CD4-positive, alpha-beta T cell treated with Interleukin-2 at 100 ng/mL for 4 hours (primary cell): Measurements from ENCODE around the gene RAD51C.
"Not testable (repeated sequence)": the region's sequence is repeated elsewhere in the genome, so short reads cannot be mapped to it uniquely, and the experiment has no call there.

ENCODE experiments used
- DNase-seq: peaks from one replicate; pipeline ENCODE4 v3.0.0-alpha.2; 2020; ENCODE audit warnings: low spot score

RAD51C gene

DNA sequence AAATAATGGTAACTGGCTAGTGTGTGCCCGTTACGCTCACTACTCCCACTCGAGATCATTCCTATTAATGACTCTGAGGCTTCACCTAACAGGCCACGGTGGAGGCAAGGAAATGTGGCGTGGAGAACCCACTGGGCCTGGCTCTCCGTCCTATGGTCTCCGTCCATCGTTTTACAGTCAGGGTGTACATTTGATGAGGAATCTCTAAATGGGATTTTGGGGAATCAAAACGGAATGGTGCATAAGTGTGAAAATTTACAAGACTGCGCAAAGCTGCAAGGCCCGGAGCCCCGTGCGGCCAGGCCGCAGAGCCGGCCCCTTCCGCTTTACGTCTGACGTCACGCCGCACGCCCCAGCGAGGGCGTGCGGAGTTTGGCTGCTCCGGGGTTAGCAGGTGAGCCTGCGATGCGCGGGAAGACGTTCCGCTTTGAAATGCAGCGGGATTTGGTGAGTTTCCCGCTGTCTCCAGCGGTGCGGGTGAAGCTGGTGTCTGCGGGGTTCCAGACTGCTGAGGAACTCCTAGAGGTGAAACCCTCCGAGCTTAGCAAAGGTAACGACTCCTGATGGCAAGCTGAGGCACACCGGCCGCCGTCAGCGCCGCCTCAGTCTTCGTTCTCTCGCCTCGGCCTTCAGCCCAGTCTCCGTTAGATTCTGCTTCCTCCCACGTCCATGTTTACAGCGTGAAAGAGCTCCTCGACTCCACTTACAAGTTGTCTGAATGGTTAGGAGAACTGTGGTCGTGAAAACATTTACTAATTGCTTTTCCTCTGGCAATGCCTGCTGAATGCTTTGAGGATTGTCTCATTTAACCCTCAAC, at the start of gene RAD51C:
TSS of gene RAD51C (plus strand) at position 364 of the 817 bp plus-strand sequence. CDS start at position 406, 42 bp downstream.
- peak; percentile 88 for DNase-seq

DNA sequence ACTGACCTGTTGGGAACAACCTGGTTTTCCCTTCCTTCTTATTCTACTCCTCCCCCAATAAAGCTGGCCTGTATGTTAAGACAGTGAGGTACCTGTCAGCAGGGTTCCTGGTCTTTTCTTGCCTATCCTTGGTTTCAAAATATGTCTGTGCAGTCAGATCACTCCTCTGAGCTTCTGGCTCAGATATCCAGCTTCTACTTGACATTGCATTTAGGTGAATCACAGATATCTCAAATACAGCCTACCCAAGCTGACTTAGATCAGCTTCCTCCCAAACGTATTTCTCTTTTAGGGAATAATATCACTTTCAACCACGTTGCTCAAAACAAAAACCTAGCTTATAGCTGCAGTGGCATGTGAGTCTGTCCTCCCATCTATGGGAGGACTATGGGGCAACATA, 49.3 kb upstream of the RAD51C start:
- DNase-seq, result no peak

DNA sequence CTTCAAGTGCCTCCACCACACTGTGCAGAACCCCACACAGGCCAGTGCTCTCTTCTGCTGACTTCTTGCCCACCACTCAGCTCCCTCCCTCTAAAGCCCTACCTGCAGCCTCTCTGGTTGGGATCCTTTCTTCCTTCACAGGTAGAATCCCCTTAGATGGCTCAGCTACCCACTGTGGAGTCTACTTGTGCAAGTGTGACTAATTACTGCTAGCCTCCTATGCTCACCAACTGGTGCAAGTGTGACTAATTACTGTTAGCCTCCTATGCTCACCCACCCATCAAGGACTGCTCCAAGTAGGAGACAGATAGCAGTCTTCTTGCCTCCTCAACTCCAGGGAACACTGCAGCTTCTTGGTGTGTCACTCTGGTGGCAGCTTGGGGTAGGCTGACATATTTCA, 44.2 kb upstream of the RAD51C start:
- DNase-seq, result no peak

DNA sequence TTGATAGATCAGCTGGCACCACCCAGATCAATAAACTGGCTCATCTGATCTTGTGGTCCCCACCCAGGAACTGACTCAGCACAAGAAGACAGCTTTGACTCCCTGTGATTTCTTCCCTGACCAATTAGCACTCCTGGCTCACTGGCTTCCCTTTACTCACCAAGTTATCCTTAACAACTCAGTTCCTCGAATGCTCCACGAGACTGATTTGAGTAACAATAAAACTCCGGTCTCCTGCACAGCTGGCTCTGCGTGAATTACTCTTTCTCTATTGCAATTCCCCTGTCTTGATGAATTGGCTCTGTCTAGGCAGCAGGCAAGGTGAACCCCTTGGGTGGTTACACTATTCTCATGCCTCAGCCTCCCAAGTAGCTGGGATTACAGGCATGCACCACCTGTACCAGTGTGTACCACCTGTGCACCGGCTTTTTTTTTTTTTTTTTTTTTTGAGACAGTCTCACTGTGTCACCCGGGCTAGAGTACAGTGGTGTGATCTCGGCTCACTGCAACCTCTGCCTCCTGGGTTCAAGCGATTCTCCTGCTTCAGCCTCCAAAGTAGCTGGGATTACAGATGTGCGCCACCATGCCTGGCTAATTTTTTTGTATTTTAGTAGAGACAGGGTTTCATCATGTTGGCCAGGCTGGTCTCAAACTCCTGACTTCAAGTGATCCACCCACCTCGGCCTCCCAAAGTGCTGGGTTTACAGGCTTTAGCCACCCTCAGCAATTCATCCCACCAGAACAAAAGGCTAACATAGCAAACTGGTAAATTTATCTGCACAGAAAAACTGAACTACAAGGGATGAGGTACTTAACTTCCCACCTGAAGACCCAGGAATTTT, 34.2 kb upstream of the RAD51C start:
- DNase-seq, result peak; percentile 22

DNA sequence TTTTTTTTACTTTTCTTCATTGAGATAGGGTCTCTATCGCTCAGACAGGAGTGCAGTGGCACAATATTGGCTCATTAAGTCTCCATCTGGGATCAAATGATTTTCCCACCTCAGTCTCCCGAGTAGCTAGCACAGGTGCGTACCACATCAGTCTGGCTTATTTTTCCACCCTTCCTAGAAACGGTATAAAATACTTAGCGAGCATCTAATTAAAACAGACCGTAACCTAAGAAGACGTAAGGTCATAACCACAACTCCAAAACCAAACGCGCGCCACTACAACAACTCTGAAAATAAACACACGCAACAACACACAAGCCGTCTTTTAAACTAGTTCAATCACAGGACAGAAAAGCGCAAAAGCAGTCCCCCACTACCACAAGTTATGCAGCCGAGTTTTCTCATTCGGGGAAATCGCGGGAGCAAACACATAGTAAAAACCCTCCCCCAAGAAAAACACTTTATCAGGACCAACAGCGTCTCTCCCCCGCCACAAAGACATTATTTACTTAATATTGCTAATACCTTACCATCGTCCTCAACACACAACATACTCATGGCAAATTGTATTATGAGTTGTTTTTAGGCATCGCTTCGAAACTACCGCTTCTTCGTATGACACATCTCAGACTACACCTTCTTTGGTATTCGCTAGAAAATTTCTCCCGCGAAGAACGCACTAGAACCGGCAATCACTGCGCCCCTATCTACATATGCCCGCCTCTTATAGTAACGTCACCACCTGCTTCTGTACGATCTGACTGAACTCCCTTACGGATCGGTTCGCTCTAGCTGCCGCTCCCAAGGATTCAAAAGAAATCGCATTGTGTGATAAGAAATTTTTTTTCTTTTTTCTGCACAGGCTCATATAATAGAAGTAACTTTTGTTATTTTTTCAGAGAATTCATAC, 33.3 kb upstream of the RAD51C start:
- DNase-seq, result peak; percentile 87

DNA sequence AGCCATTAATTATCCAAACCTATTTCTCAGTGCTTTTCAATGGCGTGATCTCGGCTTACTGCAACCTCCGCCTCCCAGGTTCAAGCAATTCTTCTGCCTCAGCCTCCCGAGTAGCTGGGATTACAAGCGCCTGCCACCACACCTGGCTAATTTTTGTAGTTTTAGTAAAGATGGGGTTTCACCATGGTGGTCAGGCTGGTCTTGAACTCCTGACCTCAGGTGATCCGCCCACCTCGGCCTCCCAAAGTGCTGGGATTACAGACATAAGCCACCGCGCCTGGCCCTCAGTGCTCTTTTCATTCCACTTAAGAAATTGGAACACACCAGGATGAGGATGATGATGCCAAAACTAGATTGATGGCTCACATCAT, 32.7 kb upstream of the RAD51C start:
- DNase-seq, result not testable (repeated sequence)

DNA sequence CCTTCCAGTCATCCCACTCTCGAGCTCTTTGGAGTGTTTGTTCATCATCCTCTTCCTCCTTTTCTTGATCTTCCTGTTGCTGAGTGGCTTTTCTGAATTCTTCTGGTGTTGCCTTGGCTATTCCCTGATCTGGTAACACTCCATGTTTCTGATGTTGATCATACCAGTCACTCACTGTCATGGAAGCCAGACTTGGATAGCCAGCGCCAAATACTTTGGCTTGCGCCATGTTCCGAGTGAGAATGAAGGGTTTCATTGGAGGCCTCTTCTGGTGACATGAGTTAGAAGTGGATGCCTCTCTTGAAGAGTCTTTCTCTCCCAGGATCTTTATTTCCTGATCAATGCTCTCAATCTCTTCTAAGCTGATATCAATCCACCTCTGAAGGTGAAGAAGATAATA, 31.8 kb upstream of the RAD51C start:
- DNase-seq, result no peak

DNA sequence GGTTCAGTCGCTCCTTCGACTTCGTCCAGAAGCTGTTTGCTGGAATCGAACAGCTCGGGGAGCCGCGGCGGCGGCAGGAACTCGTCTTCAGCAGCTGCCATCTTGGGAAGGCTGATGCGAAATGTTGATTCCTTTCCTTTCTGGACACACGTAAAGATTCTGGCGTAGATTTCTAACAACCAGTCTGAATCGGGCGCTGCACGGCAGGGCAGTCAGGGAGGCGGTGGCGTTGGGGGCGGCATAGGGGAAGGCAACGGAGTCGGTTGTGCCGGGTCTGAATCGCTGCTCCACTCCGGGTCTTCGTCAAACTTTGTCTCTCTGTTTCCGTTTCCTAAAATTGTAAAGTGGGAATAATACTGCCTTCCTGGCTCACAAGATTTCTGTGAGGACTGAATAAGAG, 30.9 kb upstream of the RAD51C start:
- DNase-seq, result no peak

DNA sequence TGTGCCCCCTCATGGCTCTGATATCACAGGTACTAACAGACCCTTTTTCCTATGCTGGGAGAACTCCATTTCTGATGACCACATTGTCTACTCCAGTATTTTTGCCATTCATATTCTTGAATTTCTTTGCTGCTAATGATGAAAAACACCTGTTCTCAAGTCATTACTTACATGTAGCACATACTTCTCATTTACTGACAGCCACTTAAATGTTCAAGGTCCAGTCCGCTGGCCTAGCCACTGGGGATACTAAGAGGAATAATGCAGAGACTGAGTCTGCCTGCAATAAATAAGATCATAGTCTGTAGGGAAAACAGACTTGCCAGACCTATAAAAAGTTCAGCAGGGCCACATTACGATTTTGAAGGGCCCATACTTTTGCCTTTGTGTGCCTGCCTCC, 28.1 kb upstream of the RAD51C start:
- DNase-seq, result no peak

DNA sequence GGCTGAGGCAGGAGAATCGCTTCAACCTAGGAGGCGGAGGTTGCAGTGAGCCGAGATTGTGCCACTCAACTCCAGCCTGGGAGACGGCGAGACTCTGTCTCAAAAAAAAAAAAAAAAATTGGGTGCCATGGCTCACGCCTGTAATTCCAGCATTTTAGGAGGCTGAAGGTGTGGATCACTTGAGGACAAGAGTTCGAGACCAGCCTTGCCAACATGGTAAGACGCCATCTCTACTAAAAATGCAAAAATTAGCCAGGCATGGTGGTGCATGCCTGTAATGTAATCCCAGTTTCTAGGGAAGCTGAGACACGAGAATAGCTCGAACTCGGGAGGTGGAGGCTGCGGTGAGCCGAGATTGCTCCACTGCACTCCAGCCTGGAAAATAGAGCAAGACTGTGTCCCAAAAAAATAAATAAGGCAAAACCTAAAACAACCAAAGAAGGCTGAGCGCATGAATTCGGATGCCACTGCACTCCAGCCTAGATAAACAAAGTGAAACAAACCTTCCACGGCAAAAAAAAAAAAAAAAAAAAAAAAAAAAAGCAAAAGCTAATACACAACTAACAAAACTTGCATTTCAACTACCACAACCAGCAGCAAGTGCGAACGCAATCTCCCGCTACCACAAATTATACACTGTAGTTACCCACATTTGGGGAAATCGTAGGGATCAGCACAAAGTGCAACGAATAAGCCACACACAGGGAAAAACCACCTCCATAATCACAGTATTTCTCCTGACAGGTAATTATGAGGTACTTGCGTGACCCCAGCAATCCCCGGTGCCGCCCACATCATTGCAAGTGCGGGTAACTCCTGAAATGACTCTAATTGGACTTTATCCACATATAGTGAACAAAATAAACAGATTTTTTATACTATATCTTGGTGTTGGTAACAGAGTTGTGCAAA, 26.2 kb upstream of the RAD51C start:
- no peak for DNase-seq

DNA sequence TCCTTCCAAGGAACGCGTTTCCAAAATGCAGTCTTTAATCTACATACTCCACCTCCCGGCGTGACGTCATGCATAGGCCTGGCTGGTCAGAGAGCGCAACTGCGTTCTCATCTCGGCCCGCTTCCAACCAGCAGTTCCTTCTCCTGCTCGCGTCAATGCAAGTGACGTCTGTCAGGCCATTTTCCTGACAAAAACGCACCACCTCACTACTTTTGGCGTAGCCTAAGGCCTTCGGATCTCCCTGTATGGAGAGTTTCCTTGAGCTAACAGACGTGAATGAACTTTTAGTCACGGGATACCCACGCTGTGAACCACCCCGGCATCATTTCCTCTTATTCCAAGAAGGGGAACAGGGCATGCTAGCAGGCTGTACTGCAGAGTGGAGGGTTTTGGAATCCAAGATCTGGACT, 25.5 kb upstream of the RAD51C start:
- peak; percentile 16 for DNase-seq

DNA sequence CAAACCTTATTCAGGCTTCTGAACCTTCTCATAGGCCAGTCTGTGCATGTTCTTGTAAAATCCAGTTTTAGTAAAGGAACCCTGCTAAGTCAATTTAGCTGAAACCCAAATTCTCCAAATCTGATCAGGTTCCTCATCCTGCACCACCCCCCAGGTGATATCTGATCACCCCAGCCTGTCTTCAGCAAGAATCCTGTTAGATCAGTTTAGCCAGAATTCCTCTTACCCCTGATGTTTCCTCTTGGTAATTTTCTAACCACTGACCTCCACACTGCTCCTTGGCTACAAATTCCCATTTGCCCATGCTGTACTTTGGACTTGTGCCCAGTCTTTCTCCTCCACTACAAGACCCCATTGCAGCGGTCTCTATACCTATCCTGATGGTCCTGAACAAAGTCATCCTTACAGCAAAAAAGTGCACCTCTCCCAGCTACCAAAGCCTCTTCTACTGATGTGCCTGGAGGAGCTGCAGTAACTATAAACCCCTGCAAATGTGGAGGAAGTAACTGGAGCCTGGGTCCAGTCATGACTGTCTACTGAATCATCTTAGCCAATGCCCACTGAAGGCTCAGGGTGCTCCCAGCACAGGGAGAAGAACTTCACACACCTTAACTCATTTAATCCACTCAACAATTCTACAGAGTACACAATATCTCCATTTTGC, 24.3 kb upstream of the RAD51C start:
- no peak for DNase-seq

DNA sequence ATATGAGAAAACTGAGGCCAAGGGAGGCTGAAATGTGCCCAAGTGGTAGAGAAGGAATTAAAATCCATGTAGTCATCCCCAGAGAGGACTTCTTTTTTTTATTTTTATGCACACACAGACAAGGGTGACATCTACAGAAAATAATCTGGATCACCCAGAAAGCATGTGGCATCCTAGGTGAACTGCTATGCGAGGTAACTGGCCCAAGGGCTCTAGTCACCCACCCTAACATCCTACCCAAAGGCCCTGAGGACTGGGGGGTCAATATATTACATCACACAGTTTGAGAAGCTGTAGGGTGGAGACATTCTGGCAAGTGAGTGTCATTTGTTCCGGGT, 23.8 kb upstream of the RAD51C start:
- DNase-seq, result no peak

DNA sequence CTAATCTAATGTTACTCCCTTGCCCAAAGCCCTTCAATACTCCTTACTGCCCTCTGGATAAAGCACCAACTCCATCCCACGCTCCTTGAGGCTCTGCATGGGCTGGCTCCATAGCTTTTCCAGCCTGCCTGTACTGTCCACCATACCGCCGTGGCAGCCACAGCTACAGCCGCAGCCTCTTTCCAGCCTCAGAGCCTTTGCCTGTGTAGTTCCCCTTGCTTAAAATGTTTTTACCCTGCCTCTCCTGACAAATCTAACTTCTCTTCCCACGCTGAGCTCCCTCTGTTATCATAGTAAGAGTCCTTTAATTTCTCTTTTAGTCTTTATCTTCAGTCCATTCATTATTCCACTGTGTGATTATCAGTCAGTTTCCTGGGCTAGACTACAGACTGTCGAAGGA, 22.5 kb upstream of the RAD51C start:
- no peak for DNase-seq

DNA sequence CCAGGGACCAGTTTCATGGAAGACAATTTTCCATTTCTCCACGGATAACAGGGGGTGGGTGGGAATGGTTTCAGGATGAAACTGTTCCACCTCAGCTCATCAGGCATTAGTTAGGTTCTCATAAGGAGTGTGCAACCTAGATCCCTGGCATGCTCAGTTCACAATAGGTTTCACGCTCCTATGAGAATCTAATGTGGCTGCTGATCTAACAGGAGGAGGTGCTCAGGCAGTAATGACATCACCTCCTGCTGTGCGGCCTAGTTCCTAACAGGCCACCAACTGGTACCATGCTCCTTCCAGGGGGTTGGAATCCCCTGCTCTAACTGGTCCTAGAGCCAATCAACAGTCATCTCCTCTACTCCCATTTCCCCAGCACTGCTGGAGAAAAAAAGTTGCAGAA, 20.4 kb upstream of the RAD51C start:
- DNase-seq, result no peak

DNA sequence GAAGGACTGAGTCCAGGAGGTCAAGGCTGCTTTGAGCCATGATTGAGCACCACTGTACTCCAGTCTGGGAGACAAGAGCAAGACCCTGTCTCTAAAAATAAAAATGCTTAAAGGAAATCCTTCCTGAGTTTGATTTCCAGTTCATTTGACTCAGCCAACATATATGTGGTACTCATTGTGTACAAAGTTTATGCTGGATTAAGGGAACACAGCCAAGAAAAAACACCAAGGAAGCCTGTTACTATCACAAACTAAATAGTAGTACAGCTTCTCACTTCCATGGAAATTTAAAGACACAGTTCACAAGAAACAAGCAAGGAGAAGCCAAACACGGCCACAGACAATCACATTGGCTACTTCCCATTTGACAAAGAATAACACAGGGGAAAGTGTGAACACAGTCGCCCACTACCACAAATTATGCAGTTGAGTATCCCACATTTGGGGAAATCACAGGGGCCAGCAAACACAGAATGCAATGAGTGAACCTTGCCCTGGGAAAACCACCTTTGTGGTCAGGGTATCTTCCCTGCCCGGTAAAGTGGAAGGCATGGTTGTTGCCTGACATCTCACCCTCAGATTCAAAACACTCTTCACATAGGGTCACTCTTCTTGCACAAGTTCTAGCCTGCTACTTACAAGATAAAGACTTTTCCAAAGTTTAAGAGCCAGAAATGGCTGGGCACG, 15.1 kb upstream of the RAD51C start:
- DNase-seq, result no peak

DNA sequence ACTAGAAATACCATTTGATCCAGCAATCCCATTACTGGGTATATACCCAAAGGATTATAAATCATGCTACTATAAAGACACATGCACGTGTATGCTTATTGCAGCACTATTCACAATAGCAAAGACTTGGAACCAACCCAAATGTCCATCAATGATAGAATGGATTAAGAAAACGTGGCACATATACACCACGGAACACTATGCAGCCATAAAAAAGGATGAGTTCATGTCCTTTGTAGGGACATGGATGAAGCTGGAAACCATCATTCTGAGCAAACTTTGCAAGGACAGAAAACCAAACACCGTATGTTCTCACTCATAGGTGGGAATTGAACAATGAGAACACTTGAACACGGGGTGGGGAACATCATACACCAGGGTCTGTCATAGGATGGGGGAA, 14.1 kb upstream of the RAD51C start:
- not testable (repeated sequence) for DNase-seq

DNA sequence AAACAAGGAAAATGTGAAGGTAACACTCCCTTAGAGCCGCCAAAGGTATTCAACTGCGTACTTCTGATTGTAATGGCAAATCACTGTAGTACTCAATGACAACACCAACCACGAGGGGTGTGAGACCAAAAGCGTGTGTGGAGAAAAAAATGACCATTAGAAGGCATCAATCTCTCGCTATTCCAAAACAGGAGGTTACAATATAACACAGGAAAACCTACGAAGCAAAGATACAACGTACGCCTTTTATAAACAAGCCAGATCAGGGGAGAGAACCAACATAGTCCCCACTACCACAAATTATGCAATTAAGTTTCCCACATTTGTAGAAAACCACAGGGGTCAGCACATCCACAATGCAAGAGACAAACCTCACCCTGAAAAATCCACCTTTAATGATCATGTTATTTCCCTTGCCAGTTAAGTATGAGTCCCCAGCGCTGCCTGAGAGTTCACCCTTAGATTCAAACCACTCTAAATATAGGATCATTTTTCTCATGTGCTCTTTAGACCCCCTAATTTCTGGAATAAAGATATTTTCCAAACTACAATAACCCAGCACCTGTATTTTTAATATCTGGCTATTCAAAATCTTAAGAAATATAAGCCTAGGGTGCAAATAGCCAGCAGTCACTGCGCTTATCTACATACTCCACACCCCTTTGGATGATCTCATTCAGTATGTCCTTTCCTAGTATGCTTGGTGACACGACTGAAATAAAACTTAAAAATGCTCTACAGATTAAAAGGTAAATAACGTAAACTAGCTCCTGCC, 13.0 kb upstream of the RAD51C start:
- DNase-seq, result no peak

DNA sequence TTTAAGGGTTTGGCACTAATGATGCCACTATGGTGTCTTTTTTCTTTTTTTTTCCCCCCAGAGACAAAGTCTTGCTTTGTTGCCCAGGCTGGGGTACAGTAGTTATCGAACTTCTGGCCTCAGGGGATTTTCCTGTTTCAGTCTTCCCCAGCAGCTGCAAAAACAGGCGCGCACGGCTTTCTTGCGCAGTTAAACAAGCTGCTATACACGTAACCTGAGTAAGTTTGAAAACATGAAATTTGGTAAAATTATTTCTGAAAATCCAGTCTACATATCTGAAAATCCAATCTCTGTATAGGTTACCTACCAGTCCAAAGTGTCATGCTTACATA, 12.4 kb upstream of the RAD51C start:
- no peak for DNase-seq

DNA sequence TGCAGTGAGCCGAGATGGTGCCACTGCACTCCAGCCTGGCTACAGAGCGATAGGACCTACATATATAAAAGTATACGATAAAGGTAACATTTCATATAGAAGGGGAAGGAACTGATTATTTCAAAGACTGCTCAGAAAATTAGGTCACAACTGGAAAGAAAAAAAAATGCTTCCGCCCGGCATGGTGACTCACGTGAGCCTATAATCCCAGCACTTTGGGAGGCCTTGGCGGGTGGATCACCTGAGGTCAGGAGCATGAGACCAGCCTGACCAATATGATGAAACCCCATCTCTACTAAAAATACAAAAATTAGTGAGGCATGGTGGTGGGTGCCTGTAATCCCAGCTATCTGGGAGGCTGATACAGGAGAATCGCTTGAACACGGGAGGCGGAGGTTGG, 8.4 kb upstream of the RAD51C start:
- no peak for DNase-seq
